ENCODE measurements around the gene FCER2. TPM values are rescaled to one million over a fixed set of nuclear protein-coding genes. Genes with fewer than 3 reads are reported as not detected.

FCER2 gene
- total and polyA plus RNA-seq, 2 of the 13 experiments (the other 11 are each of a cell fraction or from before 2014, with no cell fraction given), result not detected

- Histone ChIP-seq H3K4me2 (ENCODE audit: low read depth, low read length) (no peak overlapping the region), H4K20me1 (ENCODE audit: insufficient read depth, low read length) (no peaks in the 10 kb centered on the region), H2AFZ (ENCODE audit: low read length) (no peak overlapping the region), H3K27me3 (ENCODE audit: control insufficient read depth in 1 of 2, insufficient read depth in 2 of 2, low read length in 2 of 2) (peaks cover 1 to 31% of the 10 kb centered on the region in 2 experiments; a peak in 3 of 5 replicates), H3K36me3 (replicated peaks in 1 of 2; ENCODE audit: control insufficient read depth in 1 of 2, insufficient read depth in 2 of 2, low read length in 2 of 2) (no peaks in the 10 kb centered on the region), H3K4me3 (replicated peaks in 1 of 3; ENCODE audit: insufficient read depth in 1 of 3, low read depth in 2 of 3, low read length in 3 of 3) (no peak overlapping the region), H3K9ac (ENCODE audit: insufficient read depth, low read depth, low read length) (no peak overlapping the region), H3K9me3 (ENCODE audit: low read length) (no peaks in the 10 kb centered on the region), H3K79me2 (ENCODE audit: insufficient read depth, low read length) (no peaks in the 10 kb centered on the region), H3K27ac (ENCODE audit: extremely low read length, insufficient read depth, low read length) (no peak overlapping the region), H3K4me1 (ENCODE audit: insufficient read depth, low read length) (no peaks in the 10 kb centered on the region)
- intact Hi-C loops (cut with micrococcal nuclease; ENCODE audit: unreplicated experiment), result no loop called here
- POLR2A ChIA-PET, result no interaction called here
- FAIRE-seq (no peak), ATAC-seq (peak; percentile 26; the same call in 2 of the 3 replicates), DNase-seq (ENCODE audit: low spot score) (no peak)
- 33% methylated on average over 24 of the region's 78 CpGs for WGBS (ENCODE audit: low lambda C conversion rate)
- TF ChIP-seq NR2C2 (CRISPR knock-in tag; IDR thresholded peaks at IDR 0.05; ENCODE audit: borderline replicate concordance) (peak; percentile 55; the same call in 1 of the 2 replicates), RXRA (CRISPR knock-in tag; IDR thresholded peaks at IDR 0.05) (0 out of 2 replicates have a peak, but pooled peaks have one; percentile 13), RARA (CRISPR knock-in tag; IDR thresholded peaks at IDR 0.05) (0 out of 2 replicates have a peak, but pooled peaks have one; percentile 16)
- TF ChIP-seq, protein P1, sequence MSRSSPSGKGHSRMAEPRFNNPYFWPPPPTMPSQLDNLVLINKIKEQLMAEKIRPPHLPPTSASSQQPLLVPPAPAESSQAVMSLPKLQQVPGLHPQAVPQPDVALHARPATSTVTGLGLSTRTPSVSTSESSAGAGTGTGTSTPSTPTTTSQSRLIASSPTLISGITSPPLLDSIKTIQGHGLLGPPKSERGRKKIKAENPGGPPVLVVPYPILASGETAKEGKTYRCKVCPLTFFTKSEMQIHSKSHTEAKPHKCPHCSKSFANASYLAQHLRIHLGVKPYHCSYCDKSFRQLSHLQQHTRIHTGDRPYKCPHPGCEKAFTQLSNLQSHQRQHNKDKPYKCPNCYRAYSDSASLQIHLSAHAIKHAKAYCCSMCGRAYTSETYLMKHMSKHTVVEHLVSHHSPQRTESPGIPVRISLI (CRISPR knock-in tag; IDR thresholded peaks at IDR 0.05; ENCODE audit: borderline replicate concordance), result no peak
- in situ Hi-C loops (cut with HindIII; ENCODE audit: extremely low pct_ligation_motif_present, low pct_unique_long_range_greater_than_20kb), result no loop called here
- BruUV-seq (replicated peaks), result no TSS peak
- CTCF ChIA-PET (ENCODE audit: low intra/inter-chr PET ratio, low total read pairs), result no interaction called here
Observed at GRCh38 chr19:7730286-7731217, 28.6 kb upstream of the FCER2 start.

DNA sequence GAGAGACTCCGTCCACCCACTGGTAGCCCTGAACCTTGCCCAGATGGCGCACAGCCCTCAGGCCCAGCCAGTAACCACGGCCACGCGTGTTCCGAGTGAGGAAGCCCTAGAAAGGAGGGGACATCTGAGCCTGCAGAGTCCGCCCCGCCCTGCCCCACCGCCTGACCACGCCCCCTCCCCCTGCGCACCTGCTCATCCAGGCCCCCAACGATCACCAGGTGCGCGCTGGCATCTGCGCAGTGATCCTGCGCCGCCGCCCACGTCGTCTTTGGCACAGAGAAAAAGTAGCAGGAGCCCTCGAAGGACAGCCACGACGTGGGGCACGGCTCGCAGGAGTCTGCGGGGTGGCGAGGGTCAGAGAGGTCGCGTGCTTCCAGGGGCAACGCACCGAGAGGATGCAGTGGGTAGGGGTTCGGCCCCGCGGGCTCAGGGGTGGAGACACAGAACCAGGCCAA is 27.9 kb upstream of the FCER2 start:
- H2AFZ ChIP-seq (ENCODE audit: low read length), result no peak overlapping the region
- H3K4me3 ChIP-seq (replicated peaks in 1 of 3; ENCODE audit: insufficient read depth in 1 of 3, low read depth in 2 of 3, low read length in 3 of 3), result no peak overlapping the region
- no peak overlapping the region for H3K27ac ChIP-seq (ENCODE audit: extremely low read length, insufficient read depth, low read length)
- H3K4me1 ChIP-seq (ENCODE audit: insufficient read depth, low read length), result no peaks in the 10 kb centered on the region
- in situ Hi-C loops (cut with HindIII; ENCODE audit: extremely low pct_ligation_motif_present, low pct_unique_long_range_greater_than_20kb) (no loop called here), intact Hi-C loops (cut with micrococcal nuclease; ENCODE audit: unreplicated experiment) (no loop called here)
- H3K9ac ChIP-seq (ENCODE audit: insufficient read depth, low read depth, low read length), result no peak overlapping the region
- DNase-seq (ENCODE audit: low spot score) (no peak), FAIRE-seq (no peak), ATAC-seq (no peak)
- no peaks in the 10 kb centered on the region for H3K36me3 ChIP-seq (replicated peaks in 1 of 2; ENCODE audit: control insufficient read depth in 1 of 2, insufficient read depth in 2 of 2, low read length in 2 of 2)
- no peak overlapping the region for H3K4me2 ChIP-seq (ENCODE audit: low read depth, low read length)
- peaks cover 1 to 31% of the 10 kb centered on the region in 2 experiments; a peak in 3 of 5 replicates for H3K27me3 ChIP-seq (ENCODE audit: control insufficient read depth in 1 of 2, insufficient read depth in 2 of 2, low read length in 2 of 2)
- no peaks in the 10 kb centered on the region for H3K79me2 ChIP-seq (ENCODE audit: insufficient read depth, low read length)
- 41% methylated on average over 15 of the region's 34 CpGs for WGBS (ENCODE audit: low lambda C conversion rate)
- ChIA-PET POLR2A (no interaction called here), CTCF (ENCODE audit: low intra/inter-chr PET ratio, low total read pairs) (no interaction called here)
- no peaks in the 10 kb centered on the region for H4K20me1 ChIP-seq (ENCODE audit: insufficient read depth, low read length)
- no peaks in the 10 kb centered on the region for H3K9me3 ChIP-seq (ENCODE audit: low read length)
- BruUV-seq (replicated peaks), result no TSS peak
- TF ChIP-seq POLR2AphosphoS2 (IDR thresholded peaks at IDR 0.05; ENCODE audit: low read depth, low read length) (no peak), SATB2 (CRISPR knock-in tag; IDR thresholded peaks at IDR 0.05) (no peak), SCMH1 (CRISPR knock-in tag; IDR thresholded peaks at IDR 0.05; ENCODE audit: borderline replicate concordance) (no peak), SAP130 (CRISPR knock-in tag; IDR thresholded peaks at IDR 0.05; ENCODE audit: low read depth) (no peak), EED (CRISPR knock-in tag; IDR thresholded peaks at IDR 0.05) (no peak), PHF21A (CRISPR knock-in tag; IDR thresholded peaks at IDR 0.05) (no peak), TFE3 (CRISPR knock-in tag; IDR thresholded peaks at IDR 0.05) (no peak), MAFG (CRISPR knock-in tag; IDR thresholded peaks at IDR 0.05) (no peak), PAF1 (CRISPR knock-in tag; IDR thresholded peaks at IDR 0.05) (no peak)
- TF ChIP-seq, protein P2, sequence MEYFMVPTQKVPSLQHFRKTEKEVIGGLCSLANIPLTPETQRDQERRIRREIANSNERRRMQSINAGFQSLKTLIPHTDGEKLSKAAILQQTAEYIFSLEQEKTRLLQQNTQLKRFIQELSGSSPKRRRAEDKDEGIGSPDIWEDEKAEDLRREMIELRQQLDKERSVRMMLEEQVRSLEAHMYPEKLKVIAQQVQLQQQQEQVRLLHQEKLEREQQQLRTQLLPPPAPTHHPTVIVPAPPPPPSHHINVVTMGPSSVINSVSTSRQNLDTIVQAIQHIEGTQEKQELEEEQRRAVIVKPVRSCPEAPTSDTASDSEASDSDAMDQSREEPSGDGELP (IDR thresholded peaks at IDR 0.05; ENCODE audit: borderline replicate concordance, low read depth), result no peak
